ENCODE data around the gene TMC5. TPM values are rescaled to one million over a fixed set of nuclear protein-coding genes. Genes with fewer than 3 reads are reported as not detected.

Gene TMC5
- total RNA-seq, 2 experiments from 2014 or later = not detected

DNA sequence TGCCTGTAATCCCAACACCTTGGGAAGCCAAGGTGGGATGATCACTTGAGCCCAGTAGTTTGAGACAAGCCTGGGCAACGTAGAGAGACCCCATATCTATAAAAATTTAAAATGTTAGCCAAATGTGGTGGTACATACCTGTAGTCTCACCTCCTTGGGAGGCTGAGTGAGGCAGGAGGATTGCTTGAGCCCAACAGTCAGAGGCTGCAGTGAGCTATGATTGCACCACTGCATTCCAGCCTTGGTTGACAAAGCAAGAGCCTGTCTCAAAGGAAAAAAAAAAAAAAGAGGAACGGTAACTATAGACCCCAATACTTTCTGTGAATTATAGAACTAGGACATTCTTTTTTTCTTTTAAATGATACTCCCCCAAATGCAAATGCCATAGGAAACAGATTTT, 1.8 kb upstream of the TMC5 start:
- Histone ChIP-seq H3K4me3 (ENCODE audit: low read length) (no peak overlapping the region), H3K36me3 (ENCODE audit: insufficient read depth, low read length) (no peaks in the 10 kb centered on the region), H3K27ac (ENCODE audit: low read depth in 1 of 2, low read length in 2 of 2) (no peak overlapping the region), H3K27me3 (ENCODE audit: control insufficient read depth in 1 of 2, insufficient read depth in 2 of 2, low read length in 2 of 2) (peaks cover 11 to 27% of the 10 kb centered on the region in 2 experiments), H3K9me3 (ENCODE audit: control insufficient read depth in 1 of 2, insufficient read depth in 1 of 2, low read length in 2 of 2) (no peaks in the 10 kb centered on the region), H3K4me1 (ENCODE audit: insufficient read depth, low read length) (peaks cover 3% of the 10 kb centered on the region)
- CTCF ChIA-PET = no interaction called here
- intact Hi-C loops (cut with DNase I, micrococcal nuclease) = no loop called here
- H3K36me3 Mint-ChIP-seq (ENCODE audit: low read depth) = no peaks in the 10 kb centered on the region
- POLR2A ChIA-PET = no interaction called here
- no peak overlapping the region for H3K27ac Mint-ChIP-seq
- TF ChIP-seq, protein P1, sequence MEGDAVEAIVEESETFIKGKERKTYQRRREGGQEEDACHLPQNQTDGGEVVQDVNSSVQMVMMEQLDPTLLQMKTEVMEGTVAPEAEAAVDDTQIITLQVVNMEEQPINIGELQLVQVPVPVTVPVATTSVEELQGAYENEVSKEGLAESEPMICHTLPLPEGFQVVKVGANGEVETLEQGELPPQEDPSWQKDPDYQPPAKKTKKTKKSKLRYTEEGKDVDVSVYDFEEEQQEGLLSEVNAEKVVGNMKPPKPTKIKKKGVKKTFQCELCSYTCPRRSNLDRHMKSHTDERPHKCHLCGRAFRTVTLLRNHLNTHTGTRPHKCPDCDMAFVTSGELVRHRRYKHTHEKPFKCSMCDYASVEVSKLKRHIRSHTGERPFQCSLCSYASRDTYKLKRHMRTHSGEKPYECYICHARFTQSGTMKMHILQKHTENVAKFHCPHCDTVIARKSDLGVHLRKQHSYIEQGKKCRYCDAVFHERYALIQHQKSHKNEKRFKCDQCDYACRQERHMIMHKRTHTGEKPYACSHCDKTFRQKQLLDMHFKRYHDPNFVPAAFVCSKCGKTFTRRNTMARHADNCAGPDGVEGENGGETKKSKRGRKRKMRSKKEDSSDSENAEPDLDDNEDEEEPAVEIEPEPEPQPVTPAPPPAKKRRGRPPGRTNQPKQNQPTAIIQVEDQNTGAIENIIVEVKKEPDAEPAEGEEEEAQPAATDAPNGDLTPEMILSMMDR (IDR thresholded peaks at IDR 0.05) = no peak
- H3K4me3 Mint-ChIP-seq = no peak overlapping the region
- H3K4me1 Mint-ChIP-seq (ENCODE audit: low read depth) = peaks cover 3% of the 10 kb centered on the region
- ATAC-seq (ENCODE audit: poor library complexity) (no peak), DNase-seq (no peak)
- no peaks in the 10 kb centered on the region for H3K9me3 Mint-ChIP-seq
- peaks cover 49% of the 10 kb centered on the region for H3K27me3 Mint-ChIP-seq

DNA sequence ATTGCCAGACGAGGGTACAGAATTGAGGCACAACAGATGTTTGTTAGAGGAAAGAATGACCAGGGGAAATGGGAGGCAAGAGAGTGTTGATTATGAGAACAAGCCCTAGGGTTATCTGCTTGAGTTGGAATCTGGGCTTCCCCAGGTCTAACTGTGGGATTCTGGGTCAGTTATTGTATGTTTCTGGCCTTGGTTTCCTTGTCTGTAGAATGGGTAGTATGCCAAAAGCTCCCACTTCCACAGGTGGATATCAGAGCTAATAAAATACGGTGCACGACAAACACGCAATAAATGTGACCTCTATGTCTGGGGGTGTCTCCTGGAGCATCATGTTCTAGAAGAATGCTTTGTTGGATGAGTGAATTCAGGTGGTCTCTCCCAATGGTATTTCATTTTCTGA, 517 bp downstream of the TMC5 start:
- Mint-ChIP-seq H3K27ac (no peak overlapping the region), H3K36me3 (ENCODE audit: low read depth) (no peaks in the 10 kb centered on the region), H3K4me3 (no peak overlapping the region), H3K27me3 (peaks cover 30% of the 10 kb centered on the region), H3K9me3 (no peaks in the 10 kb centered on the region), H3K4me1 (ENCODE audit: low read depth) (no peaks in the 10 kb centered on the region)
- Histone ChIP-seq H3K4me1 (ENCODE audit: insufficient read depth, low read length) (no peaks in the 10 kb centered on the region), H3K27me3 (ENCODE audit: control insufficient read depth in 1 of 2, insufficient read depth in 2 of 2, low read length in 2 of 2) (peaks cover 2 to 9% of the 10 kb centered on the region in 2 experiments), H3K4me3 (ENCODE audit: low read length) (no peak overlapping the region), H3K27ac (ENCODE audit: low read depth in 1 of 2, low read length in 2 of 2) (no peak overlapping the region), H3K36me3 (ENCODE audit: insufficient read depth, low read length) (no peaks in the 10 kb centered on the region), H3K9me3 (ENCODE audit: control insufficient read depth in 1 of 2, insufficient read depth in 1 of 2, low read length in 2 of 2) (no peaks in the 10 kb centered on the region)
- intact Hi-C loops (cut with DNase I, micrococcal nuclease) = no loop called here
- CTCF ChIA-PET = no interaction called here
- DNase-seq = no peak
- no peak for ATAC-seq (ENCODE audit: poor library complexity)
- TF ChIP-seq, protein P1 (IDR thresholded peaks at IDR 0.05) = no peak
- POLR2A ChIA-PET = no interaction called here

DNA sequence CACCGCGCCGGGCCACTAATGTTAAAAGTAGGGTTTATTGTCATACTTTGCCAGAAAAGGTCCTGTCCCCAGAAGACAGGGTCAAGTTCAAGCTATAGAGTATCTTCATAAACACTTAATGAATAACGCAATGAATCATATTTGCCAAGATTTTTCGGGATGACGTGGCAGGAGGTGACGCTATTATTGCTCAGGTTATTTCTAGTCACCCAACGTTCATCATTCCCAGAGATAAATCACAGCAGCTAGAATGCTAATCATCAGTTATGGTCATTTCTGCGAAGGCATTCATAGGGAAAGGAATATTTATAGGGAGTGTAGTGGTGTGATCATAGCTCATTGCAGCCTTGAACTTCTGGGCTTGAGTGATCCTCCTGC, 2.0 kb downstream of the TMC5 start:
- POLR2A ChIA-PET = no interaction called here
- Mint-ChIP-seq H3K27ac (no peak overlapping the region), H3K4me3 (no peak overlapping the region), H3K27me3 (peaks cover 17% of the 10 kb centered on the region), H3K9me3 (no peaks in the 10 kb centered on the region), H3K36me3 (ENCODE audit: low read depth) (no peaks in the 10 kb centered on the region), H3K4me1 (ENCODE audit: low read depth) (no peaks in the 10 kb centered on the region)
- Histone ChIP-seq H3K27me3 (ENCODE audit: control insufficient read depth in 1 of 2, insufficient read depth in 2 of 2, low read length in 2 of 2) (peaks cover 0 to 9% of the 10 kb centered on the region in 2 experiments), H3K9me3 (ENCODE audit: control insufficient read depth in 1 of 2, insufficient read depth in 1 of 2, low read length in 2 of 2) (peaks cover 0 to 4% of the 10 kb centered on the region in 2 experiments), H3K4me1 (ENCODE audit: insufficient read depth, low read length) (no peaks in the 10 kb centered on the region), H3K27ac (ENCODE audit: low read depth in 1 of 2, low read length in 2 of 2) (no peak overlapping the region), H3K4me3 (ENCODE audit: low read length) (no peak overlapping the region), H3K36me3 (ENCODE audit: insufficient read depth, low read length) (no peaks in the 10 kb centered on the region)
- CTCF ChIA-PET = interaction anchor here (0.9 kb wide), 1 partner anchor 9 kb away, joined by 6 read pairs; no protein-coding TSS in a partner anchor
- DNase-seq (no peak), ATAC-seq (ENCODE audit: poor library complexity) (no peak)
- intact Hi-C loops (cut with DNase I, micrococcal nuclease) = no loop called here
- TF ChIP-seq, protein P1 (IDR thresholded peaks at IDR 0.05) = no peak
